HepG2 (cell line): ENCODE results near the gene TBC1D10A.

Experiments used
- KDM4B ChIP-seq: sonication (generic); formaldehyde crosslinking; IDR thresholded peaks from 2 replicates; pipeline ENCODE4 v1.4.0; 2020; ENCODE audit warnings: missing genetic modification reagents
- RAD21 ChIP-seq: fragments of 450-650 bp; formaldehyde crosslinking; IDR thresholded peaks from 2 replicates; pipeline ENCODE4 v1.5.0; 2020; ENCODE audit warnings: mild to moderate bottlenecking
- SP2 ChIP-seq: sonication (generic); formaldehyde crosslinking; IDR thresholded peaks from 2 replicates; pipeline ENCODE4 v1.5.1; 2020; ENCODE audit warnings: mild to moderate bottlenecking, missing genetic modification reagents
- ZNF10 ChIP-seq: sonication (generic); formaldehyde crosslinking; IDR thresholded peaks from 2 replicates; pipeline ENCODE4 v1.4.0; 2020; ENCODE audit warnings: mild to moderate bottlenecking, low read depth, missing genetic modification reagents, borderline replicate concordance
- ZNF446 ChIP-seq: sonication (generic); formaldehyde crosslinking; IDR thresholded peaks from 2 replicates; pipeline ENCODE4 v1.5.0; 2020; ENCODE audit warnings: mild to moderate bottlenecking, missing genetic modification reagents
- TF ChIP-seq, protein P1 (sequence below): sonication (generic); formaldehyde crosslinking; IDR thresholded peaks from 2 replicates; pipeline ENCODE4 v1.5.0; 2020; ENCODE audit warnings: mild to moderate bottlenecking, missing genetic modification reagents, moderate library complexity
- TF ChIP-seq, protein P2 (sequence below): sonication (generic); formaldehyde crosslinking; IDR thresholded peaks from 2 replicates; pipeline ENCODE4 v1.5.0; 2020; ENCODE audit warnings: mild to moderate bottlenecking, missing genetic modification reagents
- TF ChIP-seq, protein P3 (sequence below), 2 experiments: sonication (generic) in 1 of 2; formaldehyde crosslinking in 1 of 2; IDR thresholded peaks; 2 replicates each; pipeline versions ENCODE4 v1.5.1 to v1.6.1; 2011 to 2020; ENCODE audit warnings: borderline replicate concordance in 1 of 2, low read depth in 1 of 2, low read length in 1 of 2, mild to moderate bottlenecking in 1 of 2, missing genetic modification reagents in 1 of 2, moderate library complexity in 1 of 2

DNA sequence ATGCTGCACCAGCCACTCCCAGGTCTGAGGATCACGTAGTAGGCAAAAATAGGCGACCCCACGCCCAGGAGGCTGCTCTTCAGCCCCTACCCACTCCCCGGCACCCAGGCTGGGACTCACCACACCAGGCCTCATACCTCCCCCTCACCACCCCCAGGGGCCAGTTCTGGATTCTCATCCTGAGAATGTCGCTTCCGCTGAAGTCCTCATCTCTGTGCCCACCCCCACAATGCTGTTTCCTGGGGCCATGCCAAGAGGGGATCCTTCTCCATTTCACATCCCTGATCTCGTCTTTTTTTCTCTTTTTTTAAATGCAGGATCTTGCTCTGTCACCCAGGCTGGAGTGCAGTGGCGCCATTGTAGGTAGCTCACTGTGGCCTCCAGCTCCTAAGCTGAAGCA, 58.4 kb downstream of the TBC1D10A start:
- TF ChIP-seq, protein P1, sequence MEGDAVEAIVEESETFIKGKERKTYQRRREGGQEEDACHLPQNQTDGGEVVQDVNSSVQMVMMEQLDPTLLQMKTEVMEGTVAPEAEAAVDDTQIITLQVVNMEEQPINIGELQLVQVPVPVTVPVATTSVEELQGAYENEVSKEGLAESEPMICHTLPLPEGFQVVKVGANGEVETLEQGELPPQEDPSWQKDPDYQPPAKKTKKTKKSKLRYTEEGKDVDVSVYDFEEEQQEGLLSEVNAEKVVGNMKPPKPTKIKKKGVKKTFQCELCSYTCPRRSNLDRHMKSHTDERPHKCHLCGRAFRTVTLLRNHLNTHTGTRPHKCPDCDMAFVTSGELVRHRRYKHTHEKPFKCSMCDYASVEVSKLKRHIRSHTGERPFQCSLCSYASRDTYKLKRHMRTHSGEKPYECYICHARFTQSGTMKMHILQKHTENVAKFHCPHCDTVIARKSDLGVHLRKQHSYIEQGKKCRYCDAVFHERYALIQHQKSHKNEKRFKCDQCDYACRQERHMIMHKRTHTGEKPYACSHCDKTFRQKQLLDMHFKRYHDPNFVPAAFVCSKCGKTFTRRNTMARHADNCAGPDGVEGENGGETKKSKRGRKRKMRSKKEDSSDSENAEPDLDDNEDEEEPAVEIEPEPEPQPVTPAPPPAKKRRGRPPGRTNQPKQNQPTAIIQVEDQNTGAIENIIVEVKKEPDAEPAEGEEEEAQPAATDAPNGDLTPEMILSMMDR: no peak
- TF ChIP-seq SP2 (CRISPR knock-in tag) (no peak), KDM4B (CRISPR knock-in tag) (no peak), ZNF446 (no peak), ZNF10 (CRISPR knock-in tag) (no peak), RAD21 (no peak)
- TF ChIP-seq, protein P2, sequence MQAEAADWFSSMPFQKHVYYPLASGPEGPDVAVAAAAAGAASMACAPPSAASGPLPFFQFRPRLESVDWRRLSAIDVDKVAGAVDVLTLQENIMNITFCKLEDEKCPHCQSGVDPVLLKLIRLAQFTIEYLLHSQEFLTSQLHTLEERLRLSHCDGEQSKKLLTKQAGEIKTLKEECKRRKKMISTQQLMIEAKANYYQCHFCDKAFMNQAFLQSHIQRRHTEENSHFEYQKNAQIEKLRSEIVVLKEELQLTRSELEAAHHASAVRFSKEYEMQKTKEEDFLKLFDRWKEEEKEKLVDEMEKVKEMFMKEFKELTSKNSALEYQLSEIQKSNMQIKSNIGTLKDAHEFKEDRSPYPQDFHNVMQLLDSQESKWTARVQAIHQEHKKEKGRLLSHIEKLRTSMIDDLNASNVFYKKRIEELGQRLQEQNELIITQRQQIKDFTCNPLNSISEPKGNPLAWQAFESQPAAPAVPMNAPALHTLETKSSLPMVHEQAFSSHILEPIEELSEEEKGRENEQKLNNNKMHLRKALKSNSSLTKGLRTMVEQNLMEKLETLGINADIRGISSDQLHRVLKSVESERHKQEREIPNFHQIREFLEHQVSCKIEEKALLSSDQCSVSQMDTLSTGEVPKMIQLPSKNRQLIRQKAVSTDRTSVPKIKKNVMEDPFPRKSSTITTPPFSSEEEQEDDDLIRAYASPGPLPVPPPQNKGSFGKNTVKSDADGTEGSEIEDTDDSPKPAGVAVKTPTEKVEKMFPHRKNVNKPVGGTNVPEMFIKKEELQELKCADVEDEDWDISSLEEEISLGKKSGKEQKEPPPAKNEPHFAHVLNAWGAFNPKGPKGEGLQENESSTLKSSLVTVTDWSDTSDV (CRISPR knock-in tag): no peak
- TF ChIP-seq, protein P3, sequence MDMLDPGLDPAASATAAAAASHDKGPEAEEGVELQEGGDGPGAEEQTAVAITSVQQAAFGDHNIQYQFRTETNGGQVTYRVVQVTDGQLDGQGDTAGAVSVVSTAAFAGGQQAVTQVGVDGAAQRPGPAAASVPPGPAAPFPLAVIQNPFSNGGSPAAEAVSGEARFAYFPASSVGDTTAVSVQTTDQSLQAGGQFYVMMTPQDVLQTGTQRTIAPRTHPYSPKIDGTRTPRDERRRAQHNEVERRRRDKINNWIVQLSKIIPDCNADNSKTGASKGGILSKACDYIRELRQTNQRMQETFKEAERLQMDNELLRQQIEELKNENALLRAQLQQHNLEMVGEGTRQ (IDR thresholded peaks at IDR 0.05; ENCODE audit: low read depth, low read length): no peak
- TF ChIP-seq, protein P3 (CRISPR knock-in tag; IDR thresholded peaks at IDR 0.05; ENCODE audit: borderline replicate concordance): no peak
